OCI-LY1 (cell line): ENCODE measurements around the gene IRAK1.

Experiments
- EZH2 ChIP-seq: fragments of 200-600 bp; sonication (generic), shearing (Covaris generic); IDR thresholded peaks from 2 replicates; pipeline ENCODE4 v1.8.0; 2017; ENCODE audit warnings: borderline replicate concordance, mixed run types, mild to moderate bottlenecking, antibody characterized with exemption, low read length, moderate library complexity, mixed read lengths
- TF ChIP-seq, protein P1 (sequence below): fragments of 200-600 bp; sonication (generic), shearing (Covaris generic); IDR thresholded peaks from 2 replicates; pipeline ENCODE4 v1.5.1; 2017; ENCODE audit warnings: mild to moderate bottlenecking, antibody characterized with exemption, low read length, moderate library complexity, mixed read lengths

DNA sequence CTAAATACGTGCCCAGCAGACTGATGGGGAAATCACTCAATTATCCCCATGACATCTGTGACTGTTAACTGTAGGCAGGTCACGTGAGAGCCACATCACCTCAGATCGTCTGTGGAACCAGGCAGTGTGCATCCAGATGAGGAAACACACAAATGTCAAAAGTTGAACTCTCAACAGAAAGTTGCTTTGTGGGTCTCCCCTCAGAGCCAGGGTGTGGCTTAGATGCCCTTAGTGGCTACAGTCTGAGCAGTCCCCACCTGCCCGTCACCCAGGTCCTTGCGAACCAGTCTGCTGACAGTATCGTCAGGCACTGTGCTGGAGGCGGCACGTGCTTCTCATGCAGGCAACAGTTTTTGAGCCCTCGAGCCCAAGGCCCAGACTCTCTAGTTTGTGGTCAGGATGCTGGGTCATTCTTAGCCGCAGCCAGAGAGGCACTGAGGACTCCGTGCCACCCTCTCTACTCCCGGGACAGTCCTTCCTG, 36.3 kb downstream of the IRAK1 start:
- TF ChIP-seq, protein P1, sequence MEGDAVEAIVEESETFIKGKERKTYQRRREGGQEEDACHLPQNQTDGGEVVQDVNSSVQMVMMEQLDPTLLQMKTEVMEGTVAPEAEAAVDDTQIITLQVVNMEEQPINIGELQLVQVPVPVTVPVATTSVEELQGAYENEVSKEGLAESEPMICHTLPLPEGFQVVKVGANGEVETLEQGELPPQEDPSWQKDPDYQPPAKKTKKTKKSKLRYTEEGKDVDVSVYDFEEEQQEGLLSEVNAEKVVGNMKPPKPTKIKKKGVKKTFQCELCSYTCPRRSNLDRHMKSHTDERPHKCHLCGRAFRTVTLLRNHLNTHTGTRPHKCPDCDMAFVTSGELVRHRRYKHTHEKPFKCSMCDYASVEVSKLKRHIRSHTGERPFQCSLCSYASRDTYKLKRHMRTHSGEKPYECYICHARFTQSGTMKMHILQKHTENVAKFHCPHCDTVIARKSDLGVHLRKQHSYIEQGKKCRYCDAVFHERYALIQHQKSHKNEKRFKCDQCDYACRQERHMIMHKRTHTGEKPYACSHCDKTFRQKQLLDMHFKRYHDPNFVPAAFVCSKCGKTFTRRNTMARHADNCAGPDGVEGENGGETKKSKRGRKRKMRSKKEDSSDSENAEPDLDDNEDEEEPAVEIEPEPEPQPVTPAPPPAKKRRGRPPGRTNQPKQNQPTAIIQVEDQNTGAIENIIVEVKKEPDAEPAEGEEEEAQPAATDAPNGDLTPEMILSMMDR = no peak
- TF ChIP-seq EZH2 = no peak
